NB4 (cell line): ENCODE results near the gene APOC1.

ENCODE experiments used
- CTCF ChIP-seq: IDR thresholded peaks from one replicate; pipeline ENCODE4 v1.5.1; 2012; ENCODE audit warnings: low read depth, low read length
- MAX ChIP-seq: IDR thresholded peaks from 2 replicates; pipeline ENCODE4 v1.6.1; 2011; ENCODE audit warnings: low read depth, low read length
- MYC ChIP-seq: IDR thresholded peaks from 2 replicates; pipeline ENCODE4 v1.6.1; 2011; ENCODE audit warnings: low read depth, low read length
- POLR2A ChIP-seq: IDR thresholded peaks from 2 replicates; pipeline ENCODE4 v1.6.1; 2011; ENCODE audit warnings: mild to moderate bottlenecking; ENCODE audit not compliant: insufficient read length; ENCODE audit errors: extremely low read depth

DNA sequence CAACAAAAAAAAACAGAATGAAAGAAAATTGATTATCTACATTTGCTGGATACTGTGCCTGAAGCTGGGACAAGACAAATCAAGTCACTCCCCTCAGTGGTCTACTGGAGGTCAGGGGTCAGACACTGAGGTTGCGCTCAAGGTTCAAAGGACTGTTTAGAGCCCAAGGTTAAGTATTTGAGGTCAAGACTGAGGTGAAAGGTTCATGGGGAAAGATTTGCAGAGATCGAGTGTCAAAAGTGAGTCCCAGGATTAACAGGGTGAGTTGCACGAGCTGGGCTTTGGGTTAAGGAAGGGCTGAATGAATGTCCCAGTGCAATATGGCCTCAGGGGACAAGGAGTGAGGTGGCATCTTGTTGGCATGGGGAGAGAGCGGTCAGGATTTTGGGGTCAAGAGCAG, 26.8 kb upstream of the APOC1 start:
- TF ChIP-seq CTCF (no peak), POLR2A (no peak), MAX (no peak), MYC (no peak)
